HG02798 (cell line): ENCODE measurements around the gene CAPZB.

ENCODE experiments used
- ATAC-seq: cut with Tn5 transposase; IDR thresholded peaks from one replicate; pipeline ENCODE4 v1.9.1; 2021; ENCODE audit warnings: mild to moderate bottlenecking; ENCODE audit not compliant: unreplicated experiment, poor library complexity

Gene CAPZB

DNA sequence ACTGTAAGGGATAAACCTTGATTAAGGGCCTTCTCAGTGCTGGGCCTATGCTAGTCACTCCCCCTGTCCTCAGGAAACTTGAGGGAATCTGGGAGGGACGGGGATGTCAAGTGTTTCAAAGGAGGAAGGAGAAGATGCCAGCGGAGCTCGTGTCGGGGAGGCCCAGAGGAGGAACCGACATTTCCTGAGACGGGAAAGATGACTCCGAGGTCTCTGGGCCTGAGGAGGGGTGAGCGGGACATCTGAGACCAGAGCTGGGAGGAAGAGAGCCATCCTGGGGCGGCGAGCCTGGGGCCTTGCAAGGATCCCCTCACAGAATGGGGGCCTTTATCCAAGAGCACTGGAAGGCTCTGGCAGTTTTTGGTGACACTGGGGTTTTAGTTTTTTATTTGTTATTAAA lies 162.9 kb downstream of the CAPZB start:
- ATAC-seq: no peak

DNA sequence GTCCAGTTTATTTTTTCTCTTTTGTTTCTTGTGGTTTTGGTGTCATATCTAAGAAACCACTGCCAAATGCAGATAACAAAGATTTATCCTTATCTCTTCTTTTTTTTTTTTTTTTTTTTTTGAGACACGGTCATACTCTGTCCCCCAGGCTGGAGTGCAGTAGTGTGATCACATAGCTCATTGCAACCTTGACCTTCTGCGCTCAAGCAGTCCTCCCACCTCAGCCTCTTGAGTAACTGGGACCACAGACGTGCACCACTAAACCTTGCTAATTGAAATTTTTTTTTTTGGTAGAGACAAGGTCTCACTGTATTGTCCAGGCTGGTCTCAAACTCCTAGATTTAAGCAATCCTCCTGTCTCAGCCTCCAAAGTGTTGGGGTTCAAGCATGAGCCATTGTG lies 164.3 kb downstream of the CAPZB start:
- no peak for ATAC-seq

DNA sequence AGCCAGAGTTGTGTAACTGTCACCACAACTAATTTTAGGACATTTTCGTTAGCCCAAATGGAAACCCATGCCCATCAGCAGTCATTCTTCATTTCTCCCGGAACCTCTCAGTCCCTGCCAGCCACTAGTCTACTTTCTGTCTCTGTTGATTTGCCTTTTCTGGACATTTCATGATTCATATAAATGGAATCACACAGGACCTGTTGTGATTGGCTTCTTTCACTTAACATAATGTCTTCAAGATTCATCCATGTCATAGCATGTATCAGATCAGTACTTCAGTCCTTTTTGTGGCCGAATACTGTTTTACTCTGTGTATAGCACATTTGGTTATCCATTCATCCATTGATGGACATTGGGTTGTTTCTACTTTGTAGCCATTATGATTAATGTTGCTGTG lies 166.1 kb downstream of the CAPZB start:
- no peak for ATAC-seq

DNA sequence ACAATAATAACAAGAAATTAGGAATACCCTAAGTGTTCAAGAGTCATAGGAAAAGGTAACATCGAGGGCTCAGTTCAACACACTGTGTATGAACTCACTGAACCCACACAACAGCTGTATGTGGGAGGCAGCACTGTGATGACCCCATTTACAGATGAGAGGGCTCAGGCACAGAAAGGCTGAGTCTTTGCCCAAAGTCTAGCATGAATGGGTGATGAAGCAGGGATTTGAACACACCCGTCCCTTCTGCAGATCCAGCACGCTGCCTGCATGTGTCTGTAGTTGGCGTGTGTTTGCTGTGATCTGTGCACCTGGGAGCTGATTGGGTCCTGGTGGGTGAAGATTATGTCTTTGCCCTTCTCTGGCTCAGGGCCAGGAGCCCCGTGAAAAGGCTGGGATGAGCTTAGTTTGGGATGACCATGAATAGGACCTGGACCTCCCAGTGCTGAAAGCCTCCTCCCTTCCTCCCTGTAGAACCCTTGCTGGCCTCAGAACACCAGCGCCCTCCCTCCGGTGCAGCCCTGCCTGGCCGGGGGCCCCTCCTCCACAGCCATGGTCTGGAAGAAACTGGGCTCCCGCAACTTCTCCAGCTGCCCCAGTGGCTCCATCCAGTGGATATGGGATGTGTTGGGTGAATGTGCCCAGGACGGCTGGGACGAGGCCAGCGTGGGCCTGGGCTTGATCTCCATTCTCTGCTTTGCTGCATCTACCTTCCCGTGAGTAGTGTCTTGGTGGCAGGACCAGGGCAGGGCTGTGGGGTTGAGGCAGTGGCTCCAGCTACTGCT lies 168.0 kb downstream of the CAPZB start:
- no peak for ATAC-seq

DNA sequence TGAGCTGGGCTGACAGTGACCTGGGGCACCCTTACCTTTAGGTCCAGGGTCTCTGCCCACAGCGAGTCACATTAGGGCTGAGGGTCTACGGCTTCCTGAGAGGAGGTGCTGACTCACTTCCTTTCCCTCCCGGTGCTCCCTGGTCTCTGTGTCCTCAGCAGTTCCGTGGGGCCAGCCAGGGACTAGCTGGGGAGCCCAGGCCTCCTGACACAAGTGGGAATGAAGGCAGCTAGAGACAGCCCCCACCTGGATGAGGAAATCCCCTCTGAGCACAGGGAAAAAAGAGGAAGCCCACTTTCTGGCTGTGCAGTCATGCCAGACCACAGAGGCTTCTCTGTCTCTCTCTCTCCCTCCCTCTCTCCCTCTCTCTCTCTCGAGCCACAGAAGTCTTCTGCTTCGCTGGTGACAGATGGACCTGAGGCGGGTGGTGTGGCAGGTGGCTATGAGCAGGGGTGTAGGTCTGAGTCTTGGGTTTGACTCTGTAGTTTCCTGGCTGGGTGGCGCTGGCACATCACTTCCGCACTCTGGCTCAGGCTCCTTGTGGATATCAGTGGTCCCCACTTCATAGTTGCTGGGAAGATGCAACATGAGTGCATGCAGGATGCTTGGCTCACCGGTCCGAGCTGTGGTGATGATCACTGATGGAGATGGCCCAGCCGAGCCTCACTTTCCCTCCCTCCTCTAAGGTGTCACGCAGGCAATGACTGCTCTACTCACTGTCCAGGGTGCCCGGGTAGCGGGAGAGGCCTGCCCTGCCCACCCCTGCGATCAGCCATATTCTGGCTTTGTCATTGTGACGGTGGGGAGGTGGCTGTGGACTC lies 169.8 kb downstream of the CAPZB start:
- no peak for ATAC-seq

DNA sequence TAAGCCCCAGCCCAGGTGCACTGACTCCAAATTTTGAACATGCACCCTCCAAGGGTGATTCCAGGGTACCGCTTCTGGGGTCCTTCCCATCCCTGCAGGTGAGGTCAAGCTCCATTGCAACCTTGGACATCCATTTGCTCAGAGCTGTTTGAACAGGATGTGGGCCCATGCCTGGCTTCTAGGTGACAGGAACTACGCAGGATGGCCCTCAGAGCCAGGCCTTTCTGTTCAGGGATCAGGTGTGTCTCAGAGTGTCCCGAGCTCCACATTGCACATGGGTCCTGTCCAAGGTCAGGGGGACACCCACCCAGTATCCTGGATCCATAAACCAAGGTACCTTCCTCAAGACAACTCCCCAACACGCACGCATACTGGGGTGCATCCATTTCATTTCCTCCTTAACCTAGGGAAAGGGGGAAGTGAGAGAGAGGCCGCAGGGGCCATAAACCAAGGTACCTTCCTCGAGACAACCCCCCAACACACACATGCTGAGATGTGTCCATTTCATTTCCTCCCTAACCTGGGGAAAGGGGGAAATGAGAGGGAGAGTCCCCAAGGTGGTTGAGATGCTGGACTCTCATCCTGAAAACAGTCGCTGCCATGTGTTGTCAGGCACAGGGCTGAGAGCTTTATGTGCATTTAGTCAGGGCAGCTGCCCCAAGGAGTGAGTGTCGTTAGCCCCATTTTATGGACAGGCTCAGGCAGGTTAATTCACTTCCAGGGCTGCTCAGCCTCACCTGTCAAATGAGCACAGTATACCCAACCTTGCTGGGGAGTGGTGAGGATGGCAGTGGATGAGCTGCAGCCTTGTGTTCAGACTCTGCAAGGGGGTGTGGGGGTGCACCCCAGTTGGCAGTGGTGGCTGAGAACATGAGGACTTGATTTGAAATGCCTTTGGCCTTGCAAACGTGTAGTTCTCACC lies 171.1 kb downstream of the CAPZB start:
- ATAC-seq: no peak

DNA sequence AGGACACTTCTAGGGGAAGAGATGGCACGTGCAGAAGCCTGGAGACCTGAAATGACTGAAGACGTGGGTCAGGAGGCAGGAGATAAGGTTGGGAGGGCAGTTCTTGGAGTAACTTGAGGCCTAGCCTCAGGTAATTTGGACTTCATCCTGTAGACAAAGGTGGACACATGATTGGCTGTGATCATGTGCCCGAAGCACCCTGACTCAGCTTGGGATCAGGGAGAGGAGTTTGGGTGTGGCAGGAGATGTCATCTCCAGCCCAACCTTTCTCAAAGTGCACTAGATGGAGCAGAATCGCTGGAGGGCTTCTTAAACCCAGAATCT lies 171.7 kb downstream of the CAPZB start:
- no peak for ATAC-seq

DNA sequence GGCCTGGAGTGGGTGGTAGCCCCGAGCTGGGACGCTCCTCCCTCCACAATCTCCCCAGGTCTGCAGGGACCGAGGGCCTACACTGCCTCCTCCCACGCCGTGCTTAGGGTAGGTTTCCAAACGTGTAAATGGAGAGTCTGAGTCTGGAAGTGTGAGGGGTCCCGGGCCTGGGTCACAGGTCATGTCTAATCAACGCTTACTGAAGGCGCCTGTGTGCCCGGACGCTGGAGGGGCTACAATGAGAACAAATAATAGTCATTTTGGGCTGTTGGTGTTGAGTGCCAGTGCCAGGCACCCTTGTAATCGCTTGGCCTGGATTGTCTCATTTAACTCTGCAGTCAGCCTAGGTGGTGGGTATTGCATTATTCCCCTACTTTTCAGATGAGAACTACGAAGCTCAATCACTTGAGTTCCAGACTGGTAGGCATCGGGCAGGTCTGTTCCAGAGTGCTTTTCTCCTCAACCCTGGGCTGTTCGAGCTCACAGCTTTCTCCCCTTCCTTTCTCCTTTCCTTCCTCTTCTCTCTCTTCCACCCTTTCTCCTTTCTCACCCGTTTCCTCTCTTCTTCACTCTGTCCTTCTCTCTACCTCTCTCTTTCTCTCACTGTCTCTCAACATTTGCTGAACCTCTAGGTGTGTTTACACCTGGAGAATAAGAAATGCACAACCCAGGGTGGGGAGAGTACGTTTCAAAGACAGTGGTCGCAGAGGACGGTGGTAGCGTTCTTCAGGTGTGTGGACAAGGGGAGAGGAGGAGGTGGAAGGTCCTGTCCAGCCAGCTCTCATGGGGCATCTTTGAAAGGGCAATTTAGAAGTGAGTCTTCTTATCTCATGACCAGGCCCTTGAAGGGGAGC lies 172.3 kb downstream of the CAPZB start:
- no peak for ATAC-seq

DNA sequence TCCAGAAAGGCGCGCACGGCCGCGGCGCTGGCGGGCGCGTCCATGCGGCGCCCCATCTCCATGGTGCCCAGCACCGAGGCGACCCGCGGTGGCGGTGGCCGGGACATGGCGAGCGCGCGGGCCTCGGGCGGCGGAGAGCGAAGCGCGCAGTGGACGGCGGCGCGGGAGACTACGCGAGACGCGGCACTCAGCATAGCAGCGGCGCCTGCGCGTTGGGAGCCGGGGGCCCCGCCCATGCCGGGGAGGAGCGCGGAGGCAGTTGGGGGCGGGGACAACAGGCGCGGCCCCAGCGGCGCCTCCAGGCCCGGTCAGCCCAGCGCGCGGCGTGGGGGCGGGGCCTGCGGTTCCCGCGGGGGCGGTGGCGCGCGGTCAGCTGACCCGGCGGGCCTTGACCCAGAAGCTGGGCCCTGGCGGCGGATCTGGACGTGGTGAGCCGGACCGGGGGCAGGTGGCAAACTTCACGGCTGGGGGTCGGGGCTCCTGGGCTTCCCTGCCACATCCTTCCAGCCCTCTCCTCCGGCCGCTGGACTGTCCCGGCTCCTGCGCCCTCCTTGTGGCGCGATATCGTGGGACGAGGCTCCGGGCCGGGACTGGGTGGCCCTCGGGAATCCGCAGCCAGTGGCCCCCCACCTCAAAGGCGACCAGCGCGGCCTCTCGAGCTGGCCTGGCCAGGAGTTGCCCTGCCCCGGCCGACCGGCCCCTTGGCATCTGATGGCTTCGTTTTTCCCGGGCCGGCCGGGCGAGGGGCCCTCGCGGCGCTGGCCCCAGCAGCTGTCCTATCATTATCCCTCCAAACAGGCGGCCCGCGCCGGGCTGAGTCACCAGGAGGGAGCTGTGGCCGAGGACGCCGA lies 173.2 kb downstream of the CAPZB start, which contains the start of the genes AKR7A2 and SLC66A1:
AKR7A2 (minus strand) TSS at position 214 of the 851 bp plus-strand sequence; CDS start at position 194, 20 bp downstream.
SLC66A1 (plus strand) TSS at position 396 of the 851 bp plus-strand sequence. CDS start 5,352 bp downstream, outside the sequence.
- peak; percentile 86 for ATAC-seq

DNA sequence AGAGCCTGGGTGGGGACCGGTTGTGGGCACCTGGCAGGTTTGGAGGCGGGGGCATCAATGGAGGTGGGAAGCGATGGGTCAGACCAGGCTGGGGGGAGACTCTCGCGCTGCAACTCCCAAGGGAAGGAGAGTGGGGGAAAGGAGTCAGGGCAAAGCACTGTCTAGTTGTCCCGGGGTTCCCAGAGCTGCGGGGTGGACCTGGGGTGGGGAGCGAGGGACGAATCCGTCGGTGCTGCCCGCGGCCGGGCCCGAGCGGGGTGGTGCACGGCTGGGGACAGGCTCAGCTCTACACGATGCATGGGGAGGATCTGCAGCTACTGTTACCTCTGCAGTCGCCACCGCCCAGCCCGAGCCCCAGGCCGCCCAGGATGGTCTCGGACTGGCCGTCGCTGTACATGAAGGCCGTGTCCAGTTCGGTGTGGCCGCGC lies 173.8 kb downstream of the CAPZB start:
- ATAC-seq: peak; percentile 11

DNA sequence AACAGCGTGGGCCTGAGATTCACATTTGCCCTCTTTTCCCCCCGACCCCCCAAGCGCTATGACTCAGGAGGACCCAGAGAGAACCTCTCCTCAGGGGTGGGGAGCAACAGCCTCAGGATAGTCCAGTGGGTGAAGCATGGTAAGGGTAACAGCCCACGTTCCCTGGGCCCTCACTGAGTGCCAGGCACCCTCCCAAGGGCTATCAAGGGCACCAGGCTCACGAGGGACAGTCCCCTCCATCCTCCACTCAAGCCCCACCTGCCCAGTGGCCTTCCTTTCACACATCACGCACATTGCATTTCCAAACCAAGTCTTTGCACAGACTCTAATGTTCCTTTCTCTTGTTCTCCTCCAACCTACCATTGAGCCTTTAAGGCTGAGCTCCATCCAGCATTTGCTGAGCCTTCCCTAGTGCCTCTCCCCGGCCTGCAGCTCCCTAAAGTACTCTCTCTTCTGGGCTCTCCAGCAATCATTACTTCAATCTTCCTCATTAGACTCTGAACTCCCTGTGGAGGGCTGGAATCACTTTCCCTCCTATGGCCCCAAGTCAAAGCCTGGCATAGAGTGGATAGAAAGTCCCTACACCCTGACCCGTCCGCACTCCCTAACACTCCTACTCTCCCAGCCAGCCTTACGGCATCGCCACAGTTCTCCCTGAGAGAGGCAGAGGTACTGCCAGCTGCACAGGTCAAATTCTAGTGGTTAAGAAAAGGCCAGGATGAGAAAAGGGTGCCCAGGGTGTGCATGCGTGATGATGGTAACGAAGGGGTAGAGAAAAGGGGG lies 174.4 kb downstream of the CAPZB start:
- no peak for ATAC-seq

DNA sequence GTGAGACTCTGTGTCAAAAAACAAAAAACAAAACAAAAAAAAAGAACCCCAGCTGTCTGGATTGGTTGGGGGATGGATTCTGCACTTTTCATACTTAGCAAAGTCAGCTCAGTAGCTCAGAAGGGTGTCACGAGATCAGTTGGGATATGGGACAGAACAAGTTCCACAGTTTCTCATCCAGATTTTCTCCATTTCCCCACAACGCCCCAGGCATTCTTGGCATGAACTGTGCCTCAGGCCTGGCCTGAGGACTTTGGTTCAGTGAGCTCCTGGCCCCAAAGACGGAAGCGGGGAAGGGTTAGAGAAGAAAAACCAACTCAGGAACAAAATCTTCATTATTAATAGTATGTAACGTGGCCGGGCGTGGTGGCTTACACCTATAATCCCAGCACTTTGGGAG lies 175.3 kb downstream of the CAPZB start:
- no peak for ATAC-seq

DNA sequence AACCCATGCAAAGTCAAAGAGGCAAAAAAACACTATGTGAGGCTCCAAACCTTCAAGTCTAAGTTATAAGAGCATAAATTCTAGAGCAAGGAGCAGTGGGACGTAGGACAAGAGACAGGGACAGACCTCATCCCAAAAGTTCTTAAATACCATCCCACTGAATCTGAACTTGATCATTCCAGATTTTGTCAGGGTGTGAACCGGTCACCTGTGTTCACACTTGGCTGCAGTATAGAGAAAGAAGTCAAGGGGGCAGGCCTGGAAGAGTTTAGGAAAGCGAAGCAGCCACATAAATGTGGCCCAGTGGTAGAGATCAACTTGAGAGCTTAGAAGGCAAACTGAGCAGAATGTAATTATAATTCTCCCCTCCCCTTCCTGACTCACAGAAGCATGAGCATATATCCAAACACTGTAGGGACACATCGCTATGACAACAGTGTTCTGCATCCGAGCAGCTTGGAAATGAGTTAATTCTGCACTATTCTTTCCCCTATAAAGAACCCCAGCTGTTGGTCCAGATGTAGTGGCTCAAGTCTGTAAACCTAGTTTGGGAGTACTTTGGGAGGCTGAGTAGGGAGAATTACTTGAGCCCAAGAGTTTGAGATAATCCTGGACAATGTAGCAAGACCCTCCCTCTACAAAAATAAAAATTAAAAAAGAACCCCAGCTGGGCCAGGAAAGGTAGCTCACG lies 176.1 kb downstream of the CAPZB start:
- ATAC-seq: no peak

DNA sequence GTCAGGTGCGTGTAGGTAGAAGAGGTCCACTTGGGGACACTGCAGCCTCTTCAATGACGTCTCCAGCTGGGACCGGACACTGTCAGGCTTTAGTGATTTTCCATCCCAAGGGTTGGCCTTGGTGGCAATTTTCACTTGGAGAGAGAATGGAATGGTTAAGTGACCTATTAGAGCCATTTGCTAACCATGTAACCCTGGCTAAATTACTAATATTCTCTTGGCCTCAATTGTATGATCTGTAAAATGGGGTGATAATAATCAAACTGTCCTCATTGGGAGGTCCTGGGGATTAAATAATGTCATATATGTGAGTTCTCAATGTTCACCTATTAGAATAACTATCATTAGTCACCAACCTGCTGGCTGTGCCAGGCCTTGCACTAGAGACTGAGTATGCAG lies 176.8 kb downstream of the CAPZB start:
- ATAC-seq: no peak

DNA sequence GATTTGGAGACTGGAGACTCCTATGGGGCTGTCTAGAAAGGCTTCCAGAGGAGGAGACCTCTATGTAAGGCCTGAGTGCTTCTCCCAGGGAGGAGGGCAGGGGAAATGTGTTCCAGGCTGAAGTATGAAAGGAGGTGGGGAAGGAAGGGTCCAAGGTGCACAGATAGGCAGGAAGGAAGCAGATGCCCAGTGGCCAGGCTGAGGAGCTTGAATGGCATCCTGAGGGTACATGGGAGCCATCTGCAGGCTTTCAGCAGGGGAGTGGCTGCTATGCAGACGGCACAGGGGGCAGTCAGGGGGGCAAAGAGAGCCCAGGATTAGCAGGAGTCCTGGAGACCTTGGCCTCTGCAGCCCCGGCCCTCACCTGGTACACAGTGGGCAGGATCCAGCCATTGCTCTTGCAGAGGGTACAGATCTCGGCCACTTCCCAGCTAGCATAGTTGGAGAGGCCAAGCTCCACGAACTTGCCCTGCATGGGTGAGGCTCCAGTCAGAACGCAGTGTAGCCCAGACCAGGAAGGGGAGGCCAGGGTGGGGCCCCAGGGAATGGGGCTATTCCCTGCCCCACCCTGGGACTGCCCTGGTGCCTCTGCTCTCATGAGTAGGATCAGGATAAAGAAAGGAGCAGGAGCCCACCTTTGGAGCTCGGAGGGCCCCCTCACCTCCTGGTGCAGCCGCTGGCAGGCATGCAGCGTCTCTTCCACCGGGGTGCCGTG lies 177.4 kb downstream of the CAPZB start:
- no peak for ATAC-seq

DNA sequence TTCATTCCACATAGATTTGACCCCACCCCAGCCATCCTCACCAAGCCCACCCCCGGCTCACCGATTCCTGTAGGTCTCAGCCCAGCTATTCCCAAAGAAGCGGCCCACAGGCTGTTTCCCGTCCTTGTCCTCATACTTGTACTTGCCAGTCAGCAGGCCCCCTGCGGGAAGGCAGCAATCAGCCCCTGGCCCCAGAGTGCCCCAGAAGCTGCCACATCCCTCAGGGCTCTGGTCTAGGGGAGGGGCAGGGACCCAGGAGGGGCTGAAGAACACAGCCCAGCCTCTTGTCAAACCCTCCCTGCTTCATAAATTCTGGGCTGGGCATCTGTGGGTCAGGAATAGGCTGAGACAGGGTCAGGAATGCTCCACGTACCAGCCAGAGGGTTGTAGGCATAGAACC lies 178.4 kb downstream of the CAPZB start:
- no peak for ATAC-seq

DNA sequence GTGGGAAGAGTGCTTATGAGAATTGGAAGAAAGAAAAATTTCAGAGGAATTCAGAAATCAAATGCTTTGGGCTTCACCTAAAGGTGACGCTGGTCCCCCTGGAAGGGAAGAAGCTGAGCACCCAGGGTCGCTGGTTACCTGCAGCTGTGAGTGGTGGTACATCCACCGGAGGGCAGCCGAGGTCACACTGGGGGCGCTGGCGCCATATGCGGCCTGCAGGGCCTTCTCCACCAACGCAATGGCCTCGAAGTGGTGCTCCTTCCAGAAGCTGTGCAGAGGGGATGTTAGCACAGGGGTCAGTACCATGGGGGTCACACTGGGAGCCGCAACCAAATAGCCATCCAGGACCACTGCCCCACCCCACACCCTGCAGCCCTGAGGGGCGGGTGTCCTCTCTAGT lies 179.5 kb downstream of the CAPZB start:
- no peak for ATAC-seq
